ENCODE results near the gene AP4M1.

GRCh38 chr7:100105534-100105933 is 4.1 kb downstream of the AP4M1 start:
- TF ChIP-seq CTCF (conservative IDR thresholded peaks at IDR 0.05; ENCODE audit: low read length) (no peak), EZH2phosphoT487 (IDR thresholded peaks at IDR 0.05; ENCODE audit: borderline replicate concordance) (no peak)

All from Loucy (cell line).